HG03354 (cell line): ENCODE measurements around the gene RAI1.

Experiments used
- ATAC-seq: cut with Tn5 transposase; IDR thresholded peaks from one replicate; pipeline ENCODE4 v1.9.1; 2021; ENCODE audit warnings: mild to moderate bottlenecking; ENCODE audit not compliant: unreplicated experiment, poor library complexity, severe bottlenecking

Gene RAI1

DNA sequence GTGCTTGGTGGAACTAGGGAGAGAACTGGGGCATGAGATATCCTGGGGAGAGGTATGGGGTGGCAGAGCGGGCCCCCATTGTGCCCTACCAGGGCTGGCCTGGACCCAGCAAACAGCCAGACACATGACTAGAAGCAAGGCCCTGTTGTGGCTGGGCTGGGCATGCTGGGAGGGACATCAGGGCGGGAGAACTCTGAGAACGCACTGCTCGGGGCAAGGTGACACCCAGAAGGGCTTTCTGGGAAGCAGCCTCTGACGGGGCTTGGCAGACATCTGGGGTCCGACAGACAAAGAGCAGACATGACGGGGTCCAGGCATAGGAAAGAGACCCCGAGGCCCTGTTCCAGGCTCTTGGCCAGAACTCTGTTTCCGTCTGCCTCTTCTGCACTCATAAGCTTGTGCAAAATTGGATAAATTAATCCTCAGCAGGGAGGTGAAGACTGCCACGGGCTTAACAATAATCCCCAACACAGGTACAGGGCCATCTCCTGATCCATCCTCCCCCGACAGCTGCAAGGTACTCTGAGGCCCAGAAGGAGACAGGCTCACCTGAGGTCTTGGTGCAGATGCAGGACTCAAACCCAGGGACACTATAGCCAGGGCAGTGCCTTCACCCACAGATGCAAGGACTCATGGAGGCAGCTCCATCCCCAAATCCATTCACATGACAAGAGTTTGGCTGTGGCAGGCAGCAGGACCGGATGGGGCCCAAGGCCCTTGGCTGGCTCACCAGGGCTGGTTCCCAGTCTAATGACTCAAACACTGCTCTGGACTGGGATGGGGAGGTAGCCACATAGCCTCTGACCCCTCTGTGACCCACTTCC lies 150.2 kb downstream of the RAI1 start:
- ATAC-seq = no peak

DNA sequence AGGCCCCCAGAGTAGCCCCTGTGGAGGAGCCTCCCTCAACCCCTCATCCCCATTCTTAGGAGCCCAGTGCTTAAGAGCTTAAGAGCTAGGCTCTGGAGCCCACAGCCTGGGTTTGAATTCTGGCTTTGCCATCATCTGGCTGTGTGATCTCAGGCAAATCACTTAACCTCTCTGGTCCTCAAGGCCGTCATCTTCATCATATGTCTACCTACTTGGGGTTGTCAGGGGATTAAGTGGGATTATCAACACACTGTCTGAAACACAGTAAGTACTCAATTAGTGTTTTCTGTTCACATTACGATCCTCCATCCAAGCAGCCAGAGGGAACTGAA lies 150.7 kb downstream of the RAI1 start:
- no peak for ATAC-seq

- ATAC-seq = no peak
Observed at GRCh38 chr17:17833658-17834357, 152.6 kb downstream of the RAI1 start.

DNA sequence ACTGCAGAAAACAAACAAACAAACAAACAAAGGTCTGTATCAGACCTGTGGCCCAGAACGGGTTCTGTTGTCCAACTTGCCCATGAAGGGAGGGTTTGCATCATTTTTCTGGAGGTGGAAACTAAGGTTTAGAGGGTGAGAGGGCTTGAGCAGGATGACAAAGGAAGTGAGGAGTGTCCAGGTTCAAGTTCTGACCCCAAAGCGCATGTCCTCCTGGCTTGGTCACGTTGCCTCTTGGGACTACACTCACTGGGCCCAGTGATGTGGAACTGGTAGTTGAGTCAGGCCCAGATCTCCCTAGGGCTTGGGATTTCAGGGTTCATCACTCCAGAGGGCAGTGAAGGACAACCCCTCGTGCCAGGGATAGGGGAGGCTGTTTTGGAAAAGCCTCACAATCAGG lies 153.7 kb downstream of the RAI1 start:
- no peak for ATAC-seq

- no peak for ATAC-seq
Observed at GRCh38 chr17:17835415-17836249, 154.4 kb downstream of the RAI1 start.

DNA sequence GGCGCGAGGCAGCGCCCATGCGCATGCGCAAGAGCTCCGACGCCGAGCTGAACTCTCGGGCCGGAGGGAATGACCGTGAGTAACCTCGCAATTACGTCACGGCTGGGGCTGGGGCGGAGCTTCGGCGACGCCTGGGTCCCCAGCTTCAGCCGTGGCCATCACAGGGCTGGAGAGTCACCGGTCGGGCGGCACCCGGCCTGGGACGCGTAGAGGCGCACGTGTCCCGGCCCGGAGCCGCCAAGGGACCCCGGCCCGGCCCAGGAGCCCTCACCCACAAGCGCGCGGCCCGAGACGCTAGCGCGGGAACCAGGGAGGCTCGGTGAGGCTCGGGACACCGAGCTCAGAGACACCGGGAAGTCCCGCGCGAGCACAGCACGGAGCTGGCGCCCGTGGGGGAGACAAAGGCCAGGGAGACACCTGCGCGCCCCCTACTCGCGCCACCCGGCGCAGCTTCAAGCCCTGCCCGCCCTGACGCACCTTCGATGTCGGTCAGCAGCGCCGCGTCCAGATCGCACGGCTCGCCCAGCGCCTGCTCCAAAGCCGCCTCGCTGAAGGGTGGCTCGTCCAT lies 155.1 kb downstream of the RAI1 start:
- peak; percentile 59 for ATAC-seq

DNA sequence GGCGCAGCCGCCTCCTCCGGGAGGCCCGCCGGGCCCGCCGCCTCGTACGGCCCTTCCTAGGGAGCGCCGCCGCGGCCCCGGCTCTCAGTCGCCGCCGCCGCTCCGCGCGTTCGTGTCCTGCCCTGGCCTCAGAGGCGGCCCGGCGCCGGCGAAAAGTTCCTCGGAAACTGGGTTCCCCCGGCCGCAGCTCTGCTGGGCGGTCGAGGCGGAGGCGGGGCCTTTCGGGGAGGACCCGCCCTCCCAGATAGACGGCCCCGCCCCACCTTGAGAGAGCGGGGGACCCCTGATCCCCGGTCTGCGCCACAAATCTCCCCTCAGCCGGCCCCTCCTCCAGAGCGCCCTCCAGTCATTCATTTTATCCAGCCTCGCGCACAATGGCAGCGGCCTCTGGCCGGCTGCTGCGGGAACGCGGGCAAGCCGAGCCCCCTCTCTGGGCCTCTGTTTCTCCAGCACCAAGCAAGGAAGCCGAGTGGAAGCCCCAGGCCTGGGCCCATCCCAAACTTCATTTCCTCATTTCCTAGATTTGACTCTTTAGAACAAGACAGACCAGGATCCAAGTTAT lies 155.6 kb downstream of the RAI1 start, which contains the start of gene SREBF1:
SREBF1 (minus strand) TSS at position 169 of the 562 bp plus-strand sequence. CDS start 169 bp downstream, outside the sequence.
- ATAC-seq = peak; percentile 33

- no peak for ATAC-seq
Observed at GRCh38 chr17:17837380-17837821, 156.1 kb downstream of the RAI1 start.

- no peak for ATAC-seq
Observed at GRCh38 chr17:17837966-17838962, 157.0 kb downstream of the RAI1 start.

GRCh38 chr17:17839791-17840707 lies 158.8 kb downstream of the RAI1 start:
- ATAC-seq = peak; percentile 59

- ATAC-seq = no peak
Observed at GRCh38 chr17:17840751-17841591, 159.7 kb downstream of the RAI1 start.

DNA sequence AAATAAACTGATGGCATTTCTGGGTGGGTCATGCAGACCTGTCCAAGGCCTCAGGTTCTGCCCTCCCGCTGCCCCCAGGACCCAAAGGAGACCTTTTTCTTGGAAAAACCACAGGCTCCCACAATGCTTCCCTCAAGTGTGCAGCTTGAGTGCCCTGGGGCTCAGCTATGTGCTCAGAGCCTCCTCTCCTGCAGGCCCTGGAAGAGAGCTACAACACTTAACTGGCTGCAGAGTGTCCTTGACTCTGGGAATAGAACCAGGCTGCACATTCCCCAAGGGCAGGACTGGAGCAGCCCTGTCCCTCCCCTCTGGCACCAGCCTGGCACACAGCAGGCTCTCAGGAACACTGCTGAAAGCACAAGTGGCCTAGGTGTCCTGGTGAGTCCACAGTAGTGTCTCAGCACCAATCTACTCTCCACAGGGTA lies 160.4 kb downstream of the RAI1 start:
- ATAC-seq = no peak

DNA sequence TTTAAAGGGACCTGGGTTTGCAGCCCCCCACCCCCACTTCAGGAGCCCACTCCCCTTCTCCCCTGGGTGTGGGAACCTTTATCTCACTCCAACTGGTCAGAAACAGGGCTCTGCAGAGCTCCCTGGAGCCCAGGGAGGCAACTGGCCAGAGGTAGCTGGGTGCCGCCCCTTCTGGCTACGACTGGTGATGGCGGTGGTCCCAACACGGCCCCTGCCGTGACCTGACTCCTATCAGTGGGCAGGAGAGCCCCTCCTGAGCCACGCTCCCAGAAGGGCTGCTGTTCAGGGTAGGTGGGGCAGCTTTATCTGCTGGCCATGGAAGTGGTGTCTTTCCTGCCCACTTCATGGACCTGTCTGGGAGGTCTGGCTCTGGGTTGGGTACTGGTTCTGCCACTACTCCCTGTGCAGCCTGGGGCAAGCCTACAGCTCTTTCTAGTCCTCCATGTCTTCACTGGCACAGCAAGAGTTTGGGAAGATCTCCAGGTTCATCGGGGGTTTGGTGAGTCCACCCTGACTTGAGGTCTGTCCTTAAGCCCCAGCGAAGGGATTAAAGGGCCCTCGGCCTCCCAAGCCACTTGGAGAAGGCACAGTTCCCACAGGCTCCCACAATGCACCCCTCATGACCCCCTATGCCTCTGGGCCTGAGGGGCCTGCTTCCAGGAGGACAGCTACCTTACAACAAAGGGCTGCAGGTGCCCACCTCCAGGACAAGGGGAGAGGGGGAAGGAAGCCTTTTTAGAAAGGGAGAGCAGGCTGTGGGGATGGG lies 161.0 kb downstream of the RAI1 start:
- ATAC-seq = no peak

GRCh38 chr17:17843096-17843495 lies 161.8 kb downstream of the RAI1 start:
- ATAC-seq = no peak

GRCh38 chr17:17844079-17844478 lies 162.8 kb downstream of the RAI1 start:
- no peak for ATAC-seq

GRCh38 chr17:17844500-17844899 lies 163.2 kb downstream of the RAI1 start:
- ATAC-seq = no peak
